ENCODE data around the gene ADSS2.
A peak's percentile ranks its signal among the peaks of the same experiment; 100 is the strongest.

Gene ADSS2

DNA sequence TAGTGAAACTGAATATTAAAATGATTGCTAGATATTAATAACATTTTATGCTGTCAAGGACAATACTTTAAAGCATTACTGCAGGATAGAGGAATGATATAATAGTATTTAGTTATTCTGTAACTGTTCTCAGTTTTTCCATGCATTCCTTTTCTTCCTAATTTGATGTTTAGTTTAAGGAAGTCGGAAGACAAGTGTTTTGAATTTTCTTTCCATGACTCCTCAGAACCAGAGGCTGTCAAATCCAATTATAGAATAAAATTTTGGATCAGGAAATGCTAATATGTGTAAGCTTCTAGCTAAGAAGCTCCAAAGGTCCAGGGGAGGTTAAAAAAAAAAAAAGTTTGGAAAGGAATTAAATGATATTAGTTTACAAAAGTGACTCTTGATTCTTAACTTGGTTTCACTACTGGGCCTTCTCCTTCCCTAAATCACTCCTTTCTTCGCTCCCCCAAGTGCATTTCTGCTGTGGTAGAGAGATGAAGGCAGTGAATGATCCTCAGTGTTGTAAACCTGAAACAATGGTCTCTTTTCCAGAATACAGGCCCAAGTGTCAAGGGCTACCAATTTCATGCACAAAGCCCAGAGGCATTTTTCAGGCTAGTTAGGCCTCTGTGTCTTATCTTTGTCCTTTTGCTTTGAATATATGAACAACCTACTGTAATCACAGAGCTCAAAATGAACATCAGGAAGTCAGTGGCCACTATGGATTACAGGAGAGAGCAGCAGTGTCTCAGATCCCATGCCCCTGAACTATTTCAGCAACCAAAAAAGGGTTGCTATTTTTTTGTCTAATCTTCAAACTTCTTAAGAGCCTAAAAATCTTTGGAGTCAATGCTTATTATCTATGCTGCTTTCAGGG lies 6.2 kb downstream of the ADSS2 start:
- peak; percentile 45 for DNase-seq

DNA sequence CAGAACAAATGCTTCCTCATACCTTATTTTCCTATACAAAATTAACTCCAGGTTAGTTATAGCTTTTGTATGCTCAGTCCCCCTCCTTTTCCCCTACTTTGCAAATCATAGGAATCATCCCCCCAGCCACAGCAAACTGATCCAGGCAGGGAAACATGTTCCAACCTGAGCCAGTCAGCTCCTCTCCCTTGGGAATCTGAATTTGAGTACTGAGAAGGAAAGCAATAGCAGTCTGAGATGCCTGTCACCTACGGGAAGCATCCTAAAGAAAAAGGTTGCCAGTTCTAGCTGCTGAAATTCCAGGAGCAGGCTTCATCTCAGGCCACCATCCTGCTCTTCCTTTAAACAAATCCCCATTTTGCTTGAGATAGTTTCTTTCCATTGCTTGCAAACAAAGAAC lies 6.9 kb downstream of the ADSS2 start:
- peak; percentile 28 for DNase-seq

DNA sequence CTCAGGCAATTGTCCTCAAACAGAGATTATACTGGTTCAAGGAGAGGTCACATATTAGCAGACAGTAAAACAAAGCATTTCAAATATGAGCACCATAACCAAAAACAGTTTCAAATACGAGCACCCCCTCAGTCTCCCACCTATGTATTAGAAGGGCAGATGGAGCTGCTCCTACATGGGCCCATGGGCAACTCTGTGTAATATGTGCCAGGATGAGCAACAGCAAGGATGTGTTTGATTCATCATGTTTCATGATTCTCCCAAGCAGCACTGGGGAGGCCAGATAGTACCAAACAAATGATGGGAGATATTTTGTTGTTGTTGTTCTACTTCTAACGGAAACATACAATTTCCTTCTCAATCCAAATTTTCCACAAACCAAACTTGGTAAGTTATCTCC lies 8.9 kb downstream of the ADSS2 start:
- DNase-seq: no peak

DNA sequence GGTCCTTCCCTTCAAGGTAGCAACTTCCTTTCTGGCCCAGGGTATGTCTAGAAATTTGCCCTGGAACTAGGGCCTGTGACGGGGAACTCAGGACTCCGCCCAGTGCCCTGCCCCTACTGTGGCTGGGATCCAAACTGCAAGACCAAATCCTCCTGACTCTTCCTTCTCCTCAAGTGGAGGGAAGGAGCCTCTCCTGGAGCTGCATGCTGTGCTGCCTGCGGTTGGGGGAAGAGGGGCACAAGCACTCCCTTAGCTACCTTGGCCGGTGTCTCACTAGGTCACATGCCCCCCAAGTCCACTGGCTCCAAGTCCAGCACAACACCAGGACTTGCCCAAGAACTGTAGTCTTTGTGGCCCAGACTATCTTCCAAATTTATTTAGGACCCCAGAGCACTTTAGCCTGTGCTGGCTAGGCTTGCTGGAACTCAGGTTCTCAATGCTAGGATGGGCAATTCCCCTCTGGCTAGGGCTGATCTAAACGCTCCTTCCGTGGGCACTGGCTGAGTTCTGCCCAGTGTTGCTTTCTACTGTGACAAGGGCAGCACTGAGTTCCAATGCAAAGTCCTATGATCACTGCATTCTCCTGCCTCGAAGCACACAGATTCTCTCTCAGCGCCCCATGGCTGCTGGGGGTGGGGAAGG lies 12.2 kb downstream of the ADSS2 start:
- DNase-seq: no peak

DNA sequence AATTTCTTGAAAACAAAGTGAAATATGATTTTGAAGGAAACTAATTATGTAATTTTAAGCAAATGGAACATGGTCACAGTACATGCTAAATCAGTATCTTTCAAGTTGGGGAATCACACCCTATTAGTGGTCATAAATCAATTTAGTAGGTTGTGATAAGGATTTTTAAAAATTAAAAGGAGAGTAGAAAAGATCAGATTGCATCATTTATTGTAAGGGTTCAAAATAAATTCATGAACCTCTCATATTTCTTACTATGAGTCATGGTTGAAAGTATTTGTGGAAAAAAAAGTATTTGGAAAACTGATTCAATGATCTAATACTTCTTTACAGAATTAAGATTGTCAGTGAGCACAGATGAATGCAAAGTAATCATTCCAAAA lies 14.6 kb downstream of the ADSS2 start:
- peak; percentile 56 for DNase-seq

DNA sequence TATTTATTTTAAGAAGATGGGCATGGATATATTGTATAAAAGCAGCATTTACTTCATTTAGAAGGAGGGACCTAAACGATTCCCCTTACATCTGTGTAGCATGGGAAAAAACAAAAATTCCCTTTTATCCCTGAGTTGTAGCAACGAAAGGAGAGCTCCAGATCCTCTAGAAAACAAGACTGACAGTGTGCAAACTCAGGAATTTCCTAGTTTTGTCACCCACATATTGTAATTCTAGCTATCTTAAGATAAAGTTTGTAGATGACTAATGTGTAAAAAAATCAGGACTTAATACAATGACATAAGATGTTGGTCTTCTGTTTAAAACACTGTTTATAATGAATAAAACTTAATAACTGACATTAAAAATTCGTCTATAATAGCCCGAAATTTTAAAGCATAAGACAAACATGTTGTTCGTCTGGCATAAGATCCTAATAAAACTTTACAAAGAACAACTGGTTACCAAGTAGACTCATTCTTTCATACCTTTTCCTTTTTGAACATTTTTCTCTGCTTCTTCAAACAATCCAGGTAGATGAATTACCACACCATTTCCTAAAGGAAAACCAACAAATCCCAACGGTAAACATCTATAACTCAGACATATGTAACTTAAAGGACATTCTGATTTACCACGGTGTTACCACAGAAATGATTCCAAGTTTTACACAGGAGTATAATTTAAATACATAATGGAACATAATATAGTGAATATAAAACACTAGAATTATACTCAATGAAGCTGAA lies 15.2 kb downstream of the ADSS2 start:
- DNase-seq: no peak

DNA sequence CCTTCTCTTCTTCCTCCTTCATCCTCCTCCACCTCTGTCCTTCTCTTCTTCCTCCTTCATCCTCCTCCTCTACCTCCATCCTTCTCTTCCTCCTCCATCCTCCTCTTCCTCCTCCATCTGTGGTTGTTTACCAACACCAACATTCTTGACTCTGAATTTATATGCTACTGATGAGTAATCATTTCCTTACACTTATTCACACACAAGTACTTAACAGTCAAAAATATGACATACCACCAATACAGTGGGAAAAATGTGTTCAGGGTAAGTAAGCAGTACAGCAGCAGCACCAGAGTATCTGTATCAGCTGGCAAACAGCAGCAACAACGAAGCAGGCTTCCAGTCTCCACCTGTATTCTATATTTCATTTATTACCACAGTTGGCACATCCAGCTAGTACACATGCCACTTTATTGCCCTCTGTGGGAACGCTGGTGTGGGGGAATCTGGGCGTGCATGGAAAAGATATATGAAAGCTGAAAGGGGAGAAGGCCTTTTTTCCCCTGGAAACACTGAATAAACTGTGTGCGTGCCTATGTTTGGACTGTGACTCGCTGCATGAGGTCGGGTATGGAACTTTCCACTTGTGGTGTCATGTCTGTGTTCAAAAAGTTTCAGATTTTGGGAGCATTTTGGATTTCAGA lies 16.0 kb downstream of the ADSS2 start:
- peak; percentile 57 for DNase-seq

DNA sequence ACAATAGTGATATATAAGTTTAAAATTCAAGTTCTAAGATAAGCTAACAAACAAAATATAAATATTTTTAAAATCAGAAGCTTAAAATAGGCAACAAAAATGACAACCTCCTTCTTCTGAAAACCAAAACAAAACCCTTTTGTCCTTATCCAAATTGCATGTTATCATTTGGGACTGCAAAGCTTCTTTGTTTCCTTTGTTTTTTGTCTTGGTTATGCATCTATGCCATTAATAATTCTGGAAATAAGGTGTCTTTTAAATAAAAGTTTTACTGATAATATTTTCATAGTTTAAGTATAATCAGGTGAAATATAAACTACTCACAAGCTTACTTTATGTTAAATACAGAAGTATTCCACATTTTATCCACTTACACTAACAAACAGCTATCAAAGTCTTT lies 20.5 kb downstream of the ADSS2 start:
- no peak for DNase-seq

DNA sequence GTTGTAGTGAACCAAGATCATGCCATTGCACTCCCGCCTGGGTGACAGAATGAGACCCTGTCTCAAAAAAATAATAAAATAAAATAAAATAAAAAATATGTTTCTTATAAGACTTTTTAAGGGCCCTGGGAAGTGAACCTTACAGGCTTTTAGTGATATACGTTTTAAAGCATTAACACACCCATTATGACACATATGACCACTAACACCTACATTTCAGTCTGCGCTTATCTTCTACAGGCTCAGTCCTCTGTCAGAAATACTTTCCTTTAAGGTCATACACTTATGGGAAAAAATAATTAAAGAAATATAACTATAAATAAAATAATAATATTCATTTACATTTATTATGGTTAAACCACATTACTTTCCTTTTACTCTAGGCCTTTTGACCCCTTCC lies 21.9 kb downstream of the ADSS2 start:
- no peak for DNase-seq

DNA sequence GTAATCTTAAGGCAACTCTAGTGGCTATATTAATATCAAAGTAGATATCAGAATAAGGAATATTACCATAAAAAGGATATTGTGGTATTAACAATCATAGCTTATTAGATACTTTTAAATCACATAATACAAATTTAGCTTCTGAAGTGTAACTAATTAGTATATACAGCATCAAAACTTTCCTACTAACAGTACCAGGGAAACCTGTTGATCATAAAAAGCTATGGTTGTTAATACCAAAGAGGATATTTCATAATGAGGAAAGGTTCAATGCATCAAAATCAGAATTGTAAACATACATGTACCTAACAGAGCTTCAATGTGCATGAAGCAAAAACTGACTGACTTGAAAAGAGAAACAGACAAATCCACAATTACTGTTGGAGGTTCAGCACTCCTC lies 24.1 kb downstream of the ADSS2 start:
- no peak for DNase-seq

DNA sequence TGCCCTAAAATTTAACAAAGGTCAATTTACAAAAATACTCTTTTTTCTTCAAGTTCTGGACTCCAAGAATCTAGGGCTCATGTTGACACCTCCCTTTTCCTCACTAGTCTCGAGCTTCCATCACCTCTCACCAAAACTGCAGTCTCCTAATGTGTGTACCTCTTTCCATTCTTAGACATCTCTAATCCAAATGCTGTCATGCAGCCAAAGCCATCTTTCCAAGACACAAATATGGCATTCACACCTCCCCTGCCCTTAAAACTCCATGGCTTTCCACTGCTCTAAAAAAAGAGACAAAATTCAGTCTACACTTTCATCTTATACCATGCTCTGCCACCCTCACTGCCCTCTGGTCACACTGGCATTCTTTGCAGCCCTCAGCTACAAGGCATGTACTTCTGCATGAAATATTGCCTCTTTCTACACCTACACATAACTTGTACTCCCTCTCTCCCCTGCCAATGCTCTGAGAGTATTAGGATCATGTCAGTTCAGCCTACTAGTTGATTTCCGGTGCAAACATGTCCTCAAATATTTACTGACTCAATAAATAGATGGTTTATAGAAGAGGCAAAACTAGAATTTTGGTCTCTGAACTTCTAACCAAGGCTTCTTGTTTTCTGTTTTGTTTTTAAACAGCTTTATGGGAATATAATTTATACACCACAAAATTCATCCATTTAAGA lies 26.9 kb downstream of the ADSS2 start:
- no peak for DNase-seq

DNA sequence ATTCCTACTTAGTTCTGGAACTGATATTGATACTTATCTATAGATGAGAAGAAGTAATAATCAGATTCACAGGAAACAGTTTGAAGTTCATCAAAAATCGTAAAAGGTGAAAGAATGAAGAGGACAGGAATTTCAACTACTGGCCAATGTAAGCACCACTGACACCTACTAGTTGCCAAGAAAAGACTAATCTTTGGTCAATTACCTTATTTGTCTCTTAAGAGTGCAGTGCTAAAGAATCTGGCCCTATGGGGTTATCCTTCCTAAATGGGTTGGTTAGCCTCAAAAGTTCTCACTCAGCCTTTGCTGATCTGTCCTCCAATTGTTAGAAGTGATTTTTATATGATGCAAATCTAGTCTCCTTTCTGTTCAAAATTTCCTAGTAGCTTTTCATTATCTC lies 29.5 kb downstream of the ADSS2 start:
- DNase-seq: no peak

DNA sequence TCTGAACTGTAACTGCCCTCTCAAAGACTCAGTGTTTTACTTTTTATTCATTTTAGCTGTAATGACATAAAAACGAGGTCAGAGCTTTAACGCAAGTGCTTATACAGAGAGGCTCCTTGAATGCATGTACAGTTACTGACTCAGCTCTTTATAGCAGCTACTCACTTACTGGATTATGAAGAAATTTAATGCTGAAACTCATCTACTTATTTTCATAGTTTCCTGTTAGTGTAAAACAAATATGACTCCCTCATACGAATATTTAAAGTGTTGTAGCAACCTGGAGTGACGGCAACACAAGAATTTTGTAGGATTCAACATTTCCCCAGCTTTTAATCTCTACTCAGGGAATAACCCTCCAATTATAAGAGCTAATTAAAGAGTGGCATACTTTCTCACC lies 32.7 kb downstream of the ADSS2 start:
- DNase-seq: no peak

DNA sequence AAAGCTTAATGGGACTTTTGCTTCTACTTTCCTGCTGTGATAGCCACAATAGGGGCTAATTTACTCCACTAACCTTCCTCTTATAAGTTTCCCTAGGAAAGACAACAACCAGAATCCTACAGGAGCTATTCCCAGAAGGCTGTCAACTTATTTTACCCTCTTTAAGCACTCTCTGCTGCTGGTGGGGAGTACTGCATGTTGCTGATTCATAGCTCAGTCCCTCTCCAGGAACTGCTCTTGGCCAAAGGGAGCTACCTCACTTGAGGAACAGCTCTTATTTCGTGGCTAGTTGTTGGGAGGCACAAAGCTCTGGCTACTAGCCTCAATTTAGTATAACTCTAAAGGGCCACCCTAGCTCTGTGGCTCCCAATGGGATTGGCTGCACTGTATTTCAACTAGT lies 37.2 kb downstream of the ADSS2 start:
- DNase-seq: peak; percentile 57

DNA sequence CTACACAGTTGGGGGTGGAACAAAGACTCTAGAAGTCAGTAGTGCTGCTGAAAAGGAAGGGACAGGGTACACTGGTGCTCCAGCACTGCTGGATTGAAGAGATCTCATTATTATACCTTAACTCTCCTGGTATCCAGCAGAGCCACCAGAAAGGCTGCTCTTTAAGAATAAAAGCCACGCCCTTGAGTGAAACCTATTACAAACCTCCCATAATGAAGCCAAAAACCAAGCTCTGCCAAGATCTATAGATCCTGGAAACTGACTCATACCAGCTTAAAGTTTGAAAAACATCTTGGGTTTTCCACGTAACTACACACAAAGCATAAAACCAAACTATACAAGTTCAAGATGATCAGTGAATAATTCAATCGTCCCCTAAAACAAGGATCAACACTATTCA lies 38.0 kb downstream of the ADSS2 start:
- DNase-seq: no peak

DNA sequence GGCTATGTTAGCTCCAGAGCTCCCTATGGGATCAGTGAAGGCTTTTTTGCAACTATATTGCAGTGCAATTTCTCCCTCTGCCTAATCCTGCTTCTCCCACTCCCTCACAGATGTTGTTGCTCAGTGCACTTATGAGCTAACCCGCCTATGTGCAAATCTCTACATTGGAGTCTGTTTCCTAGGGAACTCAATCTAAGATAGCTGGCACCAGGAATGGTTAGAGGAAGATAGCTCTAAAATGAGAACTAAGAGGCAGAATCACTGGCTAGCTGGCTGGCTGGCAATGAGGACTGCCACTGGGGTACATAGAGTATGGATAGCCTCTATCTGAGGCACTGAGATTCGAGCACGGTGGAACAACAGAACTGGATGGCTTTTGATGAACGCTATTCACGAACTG lies 39.5 kb downstream of the ADSS2 start:
- no peak for DNase-seq

DNA sequence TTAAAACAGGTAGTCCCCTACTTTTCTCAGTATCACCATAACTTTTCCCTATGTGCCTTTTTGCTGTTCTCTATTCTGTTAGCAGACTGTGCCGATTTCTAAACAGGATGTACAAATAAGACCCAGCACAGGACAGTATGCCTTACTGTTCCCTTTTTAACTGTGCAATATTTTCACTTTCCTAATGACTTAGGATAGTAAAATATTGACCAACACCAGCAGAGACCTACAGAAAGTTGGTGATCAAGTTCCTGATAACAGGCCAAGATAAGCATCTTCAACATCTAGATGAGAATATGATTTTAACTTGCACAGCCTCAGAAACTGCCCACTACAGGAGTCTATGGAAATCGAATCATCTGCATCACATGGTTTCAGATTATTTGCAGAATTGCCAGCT lies 42.0 kb downstream of the ADSS2 start:
- DNase-seq: no peak

DNA sequence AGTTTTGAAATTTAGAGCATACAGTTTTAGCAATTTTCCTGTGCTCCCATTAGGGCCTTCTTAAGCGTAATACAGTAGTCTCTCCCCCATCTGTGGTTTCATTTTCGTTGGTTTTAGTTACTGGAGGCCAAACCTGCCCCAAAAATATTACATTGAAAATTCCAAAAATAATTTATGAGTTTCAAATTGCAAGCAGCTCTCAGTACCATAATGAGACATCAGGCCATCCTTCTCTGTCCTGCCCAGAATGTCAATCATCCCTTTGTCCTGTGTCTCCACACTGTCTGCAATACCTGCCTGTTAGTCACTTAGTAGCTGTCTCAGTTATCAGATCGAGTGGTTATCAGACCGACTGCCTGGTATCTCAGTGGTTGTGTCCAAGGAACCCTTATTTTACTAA lies 45.4 kb downstream of the ADSS2 start:
- DNase-seq: no peak

DNA sequence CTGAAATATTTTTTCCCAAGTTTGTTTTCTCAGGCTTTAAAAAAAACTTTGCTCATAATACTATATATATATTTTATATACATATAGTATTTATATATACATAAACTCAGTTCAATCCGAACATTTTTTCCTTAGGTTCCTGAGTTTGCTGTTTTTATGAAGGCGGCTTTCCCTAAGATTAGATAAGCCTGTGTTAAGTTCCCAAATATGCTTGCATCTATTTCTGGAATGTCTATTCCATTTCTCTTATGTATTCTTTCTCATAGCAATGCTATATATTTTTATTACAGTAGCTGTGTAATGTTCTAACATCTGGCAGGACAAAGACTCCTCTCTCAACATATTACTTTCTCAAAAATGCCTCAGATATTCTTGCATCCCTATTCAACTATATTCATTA lies 45.9 kb downstream of the ADSS2 start:
- no peak for DNase-seq

DNA sequence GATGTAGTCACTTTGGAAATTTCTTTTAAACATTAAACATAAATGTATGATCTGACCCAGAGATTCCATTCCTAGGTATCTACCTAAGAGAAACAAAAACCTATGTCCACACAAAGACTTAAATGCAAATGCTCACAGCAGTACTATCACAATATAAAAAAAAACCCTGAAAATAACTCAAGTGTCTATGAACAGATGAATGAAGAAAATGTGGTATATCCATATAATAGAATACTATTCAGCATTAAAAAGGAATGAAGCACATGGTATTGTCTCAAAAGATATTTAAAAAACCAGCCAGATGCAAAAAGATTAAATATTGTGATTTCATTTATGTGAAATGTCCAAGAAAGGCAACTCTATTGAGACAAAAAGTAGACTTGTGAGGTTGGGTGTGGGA lies 48.3 kb downstream of the ADSS2 start:
- no peak for DNase-seq

DNA sequence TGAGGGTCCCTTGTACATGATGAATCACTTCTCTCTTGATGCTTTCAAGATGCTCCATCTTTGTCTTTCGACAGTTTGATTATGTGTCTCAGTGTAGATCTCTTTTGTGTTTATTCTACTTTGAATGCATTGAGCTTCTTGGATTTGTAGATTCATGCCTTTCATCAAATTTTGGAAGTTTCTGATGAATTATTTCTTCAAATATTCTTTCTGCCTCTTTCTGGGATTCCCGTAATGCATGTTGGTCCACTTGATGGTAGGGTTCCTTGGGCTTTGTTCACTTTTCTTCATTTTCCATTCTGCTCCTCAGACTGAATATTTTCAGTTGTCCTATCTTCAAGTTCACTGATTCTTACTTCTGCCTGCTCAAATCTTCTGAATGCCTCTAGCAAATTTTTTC lies 50.7 kb downstream of the ADSS2 start:
- DNase-seq: no peak

DNA sequence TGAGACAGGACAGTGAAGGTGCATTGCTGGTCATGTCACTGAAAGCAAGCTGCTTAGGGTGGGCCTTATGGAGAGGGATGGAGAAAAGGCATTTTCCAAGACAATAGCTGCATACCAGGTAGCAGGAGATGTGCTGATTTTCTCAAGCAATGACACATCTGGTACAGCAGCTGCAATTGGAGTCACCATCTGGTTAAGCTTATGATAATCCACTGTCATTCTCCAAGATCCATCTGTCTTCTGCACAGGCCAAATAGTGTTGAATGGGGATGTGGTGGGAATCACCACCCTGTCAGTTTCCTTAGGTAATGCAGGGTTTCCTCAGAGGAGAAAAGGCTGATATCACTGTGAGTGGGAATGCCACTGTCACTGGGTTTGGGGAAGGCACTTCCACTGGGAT lies 54.6 kb downstream of the ADSS2 start:
- no peak for DNase-seq

DNA sequence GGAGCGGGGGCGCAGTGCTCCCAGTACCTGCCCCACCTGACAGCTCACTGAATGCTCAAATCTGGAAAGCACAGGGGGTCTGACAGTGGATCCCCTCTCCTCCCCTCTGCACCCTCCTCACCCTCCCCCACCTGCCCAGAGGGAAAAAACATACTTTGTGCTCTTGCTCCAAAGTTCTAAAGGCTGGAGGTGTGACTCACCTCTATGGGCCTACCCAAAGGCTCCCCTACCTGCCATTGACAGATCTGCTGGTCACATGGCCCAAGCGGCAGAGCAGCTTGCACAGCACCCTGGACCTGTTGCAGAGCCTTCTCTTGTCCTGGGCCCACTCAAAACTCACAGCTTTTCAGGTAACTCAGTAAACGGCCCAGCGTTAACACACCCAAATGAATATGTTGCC lies 55.7 kb downstream of the ADSS2 start:
- no peak for DNase-seq

Measured in fibroblast of upper back skin (primary cell).